Psoas muscle (tissue), 8 donors: ENCODE results near the gene CETN3. TPM values are rescaled to one million over a fixed set of nuclear protein-coding genes. Genes with fewer than 3 reads are reported as not detected.
"Not testable (repeated sequence)": the region's sequence is repeated elsewhere in the genome, so short reads cannot be mapped to it uniquely, and the experiment has no call there.

ENCODE experiments used
- ATAC-seq, 4 donors: fragments of 200-7000 bp; cut with Tn5 transposase; one replicate each; pipeline ENCODE4 v1.9.1; 2020; ENCODE audit warnings: moderate library complexity in 3 of 4, mild to moderate bottlenecking in 2 of 4
- DNase-seq, 2 donors: peaks; one replicate each; pipeline ENCODE4 v3.0.0-alpha.2; 2020
- H3K27ac ChIP-seq: fragments of 200-600 bp; one replicate; pipeline ENCODE4 v1.8.0; 2022
- H3K27me3 ChIP-seq, 3 donors: fragments of 200-600 bp in 1 of 3; one replicate each; pipeline versions ENCODE4 v1.6.1 to v1.8.0; 2013 to 2022; ENCODE audit warnings: low read length in 2 of 3, mild to moderate bottlenecking in 2 of 3, moderate library complexity in 1 of 3; ENCODE audit not compliant: insufficient read depth in 3 of 3
- H3K36me3 ChIP-seq, 2 donors: fragments of 200-600 bp in 1 of 2; one replicate each; pipeline versions ENCODE4 v1.6.1 to v1.8.0; 2013 to 2022; ENCODE audit warnings: low read depth in 1 of 2, mild to moderate bottlenecking in 1 of 2, moderate library complexity in 1 of 2; ENCODE audit not compliant: insufficient read depth in 1 of 2
- H3K4me1 ChIP-seq: fragments of 200-600 bp; one replicate; pipeline ENCODE4 v1.8.0; 2022
- H3K4me3 ChIP-seq: fragments of 200-600 bp; one replicate; pipeline ENCODE4 v1.8.0; 2022; ENCODE audit warnings: mild to moderate bottlenecking
- H3K9me3 ChIP-seq: fragments of 200-600 bp; one replicate; pipeline ENCODE4 v1.8.0; 2022
- CTCF ChIP-seq: fragments of 200-600 bp; IDR thresholded peaks from one replicate; pipeline ENCODE4 v1.8.0; 2022; ENCODE audit warnings: antibody characterized with exemption
- WGBS, 3 donors: extraction: QIAGEN DNeasy Blood & Tissue Kit; methylation state at CpG; one replicate each; pipeline versions ENCODE4 v1.1.6 to v1.1.7; 2013; 5-methylcytosine and 5-hydroxymethylcytosine counted together
- intact Hi-C, 2 donors: fragments of 100-400 bp; cut with DNase I; formaldehyde crosslinking; loops; one replicate each; pipeline versions ENCODE4 v1.11.0 to v1.14.2; 2022
- polyA plus RNA-seq, 3 donors: library from polyadenylated mRNA; stranded (reverse); fragments of 200-250 nt; gene quantifications; one replicate each; pipeline ENCODE4 v1.2.3, GENCODE V29; 2013
- total RNA-seq, 4 donors: library from RNA; stranded (reverse); fragmentation: NEBNext Ultra II Directional in 2 of 4; extraction: Animal tissue kit (Norgen Biotek cat#: 25700) in 2 of 4; gene quantifications; one replicate each; pipeline versions ENCODE4 v1.2.1 to v1.2.4, GENCODE V29; 2021 to 2023
- donor health status: healthy with polysubstance abuse.
- donor health status: DM: no; HTN: no; CAD: no; lungs with moderate emphysema.
- donor health status: Bipolar disorder and iron deficiency.
- donor health status: healthy.
- donor health status: DM: yes; HTN: yes; CAD: no.
- donor health status: DM: no; HTN: no; CAD: no.
- donor health status: DM: no; HTN: no; CAD: no.
- donor health status: DM: yes; HTN: yes; CAD: no.

The CETN3 gene
- total and polyA plus RNA-seq, 7 donors, result 6.2 to 11.2 (median 10.7) TPM

- TF ChIP-seq CTCF, result no peak
- intact Hi-C loops, result no loop called here
- Histone ChIP-seq H3K27ac (no peak overlapping the region), H3K4me1 (no peaks in the 10 kb centered on the region), H3K4me3 (no peak overlapping the region), H3K36me3 (no peaks in the 10 kb centered on the region), H3K9me3 (no peaks in the 10 kb centered on the region), H3K27me3 (no peaks in the 10 kb centered on the region)
- ATAC-seq (peak in 2 of 4 donors; percentile 51 to 56), DNase-seq (no peak)
- WGBS, 3 donors, result 26 to 61% (median 35%) methylated on average over 1 of the region's 1 CpG
These were observed 63.9 kb downstream of the CETN3 start for GRCh38 chr5:90345684-90346083.

GRCh38 chr5:90344689-90345088 is 64.9 kb downstream of the CETN3 start:
- TF ChIP-seq CTCF, result no peak
- ATAC-seq, result no peak
- H3K4me3 ChIP-seq, result no peak overlapping the region

GRCh38 chr5:90343731-90344130 is 65.8 kb downstream of the CETN3 start:
- ATAC-seq, H3K4me1 ChIP-seq, intact Hi-C loops, H3K27ac ChIP-seq, DNase-seq, H3K36me3 ChIP-seq, H3K9me3 ChIP-seq, H3K27me3 ChIP-seq, H3K4me3 ChIP-seq: not testable (repeated sequence)
- 87 to 91% (median 90%) methylated on average over 6 of the region's 6 CpGs for WGBS, 3 donors

More at GRCh38 chr5:90344689-90345088, 64.9 kb downstream of the CETN3 start:
- Histone ChIP-seq H3K4me1 (no peaks in the 10 kb centered on the region), H3K27me3 (no peaks in the 10 kb centered on the region), H3K9me3 (no peaks in the 10 kb centered on the region), H3K36me3 (no peaks in the 10 kb centered on the region), H3K27ac (no peak overlapping the region)
- no peak for DNase-seq
- intact Hi-C loops, result no loop called here
- WGBS, 3 donors, result 47 to 60% (median 52%) methylated on average over 1 of the region's 1 CpG

- Histone ChIP-seq H3K27me3 (no peaks in the 10 kb centered on the region), H3K27ac (no peak overlapping the region), H3K9me3 (no peaks in the 10 kb centered on the region), H3K4me3 (no peak overlapping the region), H3K36me3 (no peaks in the 10 kb centered on the region), H3K4me1 (no peaks in the 10 kb centered on the region)
- ATAC-seq (no peak), DNase-seq (no peak)
- no peak for TF ChIP-seq CTCF
- intact Hi-C loops, result no loop called here
- WGBS, 3 donors, result 84 to 92% (median 91%) methylated on average over 6 of the region's 6 CpGs
These were observed 67.0 kb downstream of the CETN3 start for GRCh38 chr5:90342576-90342975.

Other genes with a start within 250 kb of the CETN3 start
- 1 to 10 TPM; 2.2 to 2.9 (median 2.6) TPM for gene MBLAC2, start 65.0 kb upstream of the CETN3 start, total RNA-seq
- gene MBLAC2, start 65.0 kb upstream of the CETN3 start, polyA plus RNA-seq, result 1 to 10 TPM; 1.2 to 4.1 (median 1.8) TPM
- 1 to 10 TPM; 1.0 to 1.9 (median 1.7) TPM for gene POLR3G, start 65.1 kb upstream of the CETN3 start, total RNA-seq
- 1 to 10 TPM; 1.1 to 4.9 (median 4.1) TPM for gene POLR3G, start 65.1 kb upstream of the CETN3 start, polyA plus RNA-seq
- gene LYSMD3, start 119.8 kb upstream of the CETN3 start, total RNA-seq, result 10 to 100 TPM; 13.1 to 19.9 (median 16.8) TPM
- gene LYSMD3, start 119.8 kb upstream of the CETN3 start, polyA plus RNA-seq, result 10 to 100 TPM in 2 of 3 donors, 1 to 10 TPM in 1; 8.9 to 21.3 (median 11.4) TPM
- under 1 TPM in 3 of 4 donors, not detected in 1; 0.06 to 0.83 (median 0.23) TPM for gene ADGRV1, start 149.0 kb upstream of the CETN3 start, total RNA-seq
- under 1 TPM; 0.05 to 0.14 (median 0.08) TPM for gene ADGRV1, start 149.0 kb upstream of the CETN3 start, polyA plus RNA-seq